Activated CD4-positive, alpha-beta T cell treated with anti-CD3 and anti-CD28 coated beads, Interleukin-2, amount 50 U/mL, for 4 hours (primary cell): ENCODE measurements around the gene ETFRF1.
A peak's percentile ranks its signal among the peaks of the same experiment; 100 is the strongest.

Source experiments
- DNase-seq, 2 experiments: peaks; one replicate each; pipeline ENCODE4 v3.0.0-alpha.2; 2020

Gene ETFRF1

DNA sequence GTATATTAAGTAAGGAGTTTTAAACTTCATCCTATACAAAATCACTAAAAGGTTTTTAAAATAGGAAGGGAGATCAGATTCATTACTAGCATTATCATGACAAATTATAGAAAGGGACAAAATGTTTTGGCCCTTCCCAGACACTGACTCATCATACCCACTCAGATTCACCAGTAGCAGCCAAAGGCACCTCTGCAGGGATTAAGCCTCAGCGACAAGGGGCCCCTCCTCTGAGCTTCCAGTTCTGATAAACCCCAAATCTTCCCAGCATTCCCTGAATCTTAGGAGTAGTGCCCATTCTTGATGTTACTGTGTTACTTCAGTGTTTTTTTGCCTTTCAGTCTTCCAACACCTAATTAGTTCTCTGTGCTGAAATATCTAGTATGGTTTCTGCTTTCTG lies 41.2 kb downstream of the ETFRF1 start:
- no peak for DNase-seq

DNA sequence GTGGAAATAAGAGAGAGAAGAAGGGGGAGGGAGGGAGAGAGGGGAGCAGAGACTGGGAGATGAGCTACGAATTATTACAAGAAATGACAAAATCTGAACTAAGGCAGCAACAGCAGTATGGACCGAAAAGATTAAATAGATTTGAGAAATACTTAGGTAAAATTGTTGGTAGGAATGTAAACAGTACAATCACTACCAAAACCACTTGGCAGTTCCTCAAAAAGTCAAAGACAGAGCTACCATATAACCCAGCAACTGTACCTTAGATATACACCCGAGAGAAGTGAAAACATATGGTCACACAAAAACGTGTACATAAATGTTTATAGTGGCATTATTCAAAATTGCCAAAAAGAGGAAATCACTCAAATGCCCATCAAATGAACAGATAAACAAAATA lies 41.6 kb downstream of the ETFRF1 start:
- DNase-seq = no peak

DNA sequence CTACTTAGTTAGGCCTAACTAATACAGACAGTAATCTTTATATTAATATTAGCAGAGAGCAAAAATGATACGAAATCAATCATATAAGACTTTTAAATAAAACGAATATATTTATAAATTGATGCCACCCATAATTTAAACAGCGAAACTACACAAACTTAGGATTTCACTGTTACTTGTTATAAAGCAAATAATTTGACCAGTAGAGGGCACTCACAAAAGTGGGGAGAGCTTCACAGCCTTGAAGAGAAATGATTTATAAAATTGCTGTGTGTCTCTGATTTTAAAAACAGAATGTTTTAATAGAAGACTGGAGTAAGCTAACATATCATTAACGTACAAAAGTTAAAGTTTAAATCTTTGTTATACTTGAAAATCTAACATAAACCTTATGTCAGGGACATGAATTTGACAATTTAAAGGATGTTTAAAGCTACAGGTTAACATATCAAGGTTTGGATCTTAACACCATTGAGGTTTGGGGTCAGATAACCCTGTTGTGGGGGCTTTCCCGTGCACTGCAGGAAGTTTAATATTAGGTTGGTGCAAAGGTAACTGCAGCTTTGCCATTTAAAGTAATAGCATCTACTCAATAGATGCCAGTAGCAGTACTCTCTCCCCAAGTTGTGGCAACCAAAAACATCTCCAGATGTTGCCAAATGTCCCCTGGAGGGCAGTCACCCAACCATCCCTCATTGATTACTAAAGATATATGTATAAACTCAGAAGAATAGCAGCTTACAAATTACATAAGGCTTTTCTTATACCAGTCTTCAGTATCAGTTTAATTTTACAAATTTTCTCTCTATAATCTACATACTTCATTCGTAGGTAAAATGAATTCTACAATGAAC lies 46.4 kb downstream of the ETFRF1 start:
- no peak for DNase-seq

DNA sequence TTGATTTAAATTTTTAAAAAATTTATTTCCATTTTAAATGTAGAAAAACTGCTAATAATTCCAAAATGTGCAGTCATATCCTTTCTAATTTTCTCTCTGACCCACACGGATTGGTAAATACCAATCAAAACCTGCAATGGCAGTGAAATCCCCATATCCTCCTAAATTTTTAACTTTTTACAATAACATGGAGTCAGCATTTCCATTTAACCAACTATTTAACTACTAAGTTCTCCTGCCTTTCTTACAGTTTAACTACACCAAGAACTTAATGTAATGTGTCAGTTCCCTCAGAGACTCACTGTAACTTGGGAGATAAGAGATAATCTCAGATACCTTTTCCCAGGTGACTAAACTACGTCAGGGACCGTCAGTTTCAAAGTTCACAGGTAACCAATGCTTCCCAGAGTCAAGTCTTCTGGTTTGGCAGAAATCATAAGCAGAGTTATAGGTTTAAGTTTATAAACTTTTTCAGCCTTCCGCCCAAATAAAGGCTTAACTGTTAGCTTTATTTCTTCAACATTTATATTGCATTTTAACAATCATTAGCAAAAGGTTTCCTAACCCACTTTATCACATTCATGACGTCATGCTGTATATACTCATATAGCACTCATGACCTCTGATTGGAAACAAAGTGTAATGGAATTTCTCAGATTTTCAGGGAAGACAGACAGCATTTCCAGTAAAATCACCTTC lies 48.1 kb downstream of the ETFRF1 start:
- DNase-seq = no peak

DNA sequence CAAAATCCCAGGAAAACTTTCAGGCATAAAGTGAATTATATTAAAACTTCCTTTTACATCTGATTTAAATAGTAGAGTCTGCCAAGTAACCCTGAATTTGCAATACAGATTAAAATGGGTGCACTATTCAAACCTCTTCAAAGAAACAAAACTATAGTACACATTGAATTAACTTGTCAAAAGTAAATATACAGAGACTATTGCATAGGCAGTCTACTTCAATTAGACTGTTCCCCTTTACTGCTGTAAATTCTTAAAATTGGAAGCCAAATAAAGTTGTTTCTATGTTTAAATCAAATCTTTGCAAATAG lies 48.6 kb downstream of the ETFRF1 start:
- no peak for DNase-seq

DNA sequence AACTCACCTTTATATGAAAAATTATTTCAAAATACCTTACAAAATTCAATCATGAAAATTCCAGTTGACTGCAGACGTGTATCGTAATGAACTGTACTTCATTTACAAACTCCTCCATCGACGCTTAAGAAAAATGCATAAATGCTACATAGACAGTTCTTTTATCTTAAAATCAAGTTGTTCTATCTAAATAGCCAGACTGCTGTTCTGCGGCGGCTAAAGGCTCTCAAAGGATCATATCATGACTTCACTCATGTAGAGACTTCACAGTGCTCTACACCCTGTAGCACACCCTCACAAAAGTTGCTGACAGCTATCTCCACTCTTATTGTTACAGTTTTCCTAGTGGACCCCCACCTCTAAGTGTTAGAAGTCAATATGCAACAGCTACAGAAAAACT lies 50.5 kb downstream of the ETFRF1 start:
- DNase-seq = no peak

DNA sequence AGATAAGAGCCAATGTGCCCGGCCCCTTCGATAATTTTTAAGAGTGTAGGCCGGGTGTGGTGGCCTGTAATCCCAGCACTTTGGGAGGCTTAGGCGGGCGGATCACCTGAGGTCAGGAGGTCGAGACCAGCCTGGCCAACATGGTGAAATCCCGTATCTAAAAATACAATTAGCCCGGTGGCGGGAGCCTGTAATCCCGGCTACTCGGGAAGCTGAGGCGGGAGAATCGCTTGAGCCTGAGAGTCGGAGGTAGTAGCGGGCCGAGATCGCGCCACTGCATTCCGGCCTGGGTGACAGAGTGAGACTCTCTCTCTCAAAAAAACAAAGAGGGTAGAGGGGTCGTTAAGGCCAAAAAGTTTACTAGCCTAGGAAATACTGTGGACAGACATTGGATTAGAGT lies 53.1 kb downstream of the ETFRF1 start:
- DNase-seq = no peak

DNA sequence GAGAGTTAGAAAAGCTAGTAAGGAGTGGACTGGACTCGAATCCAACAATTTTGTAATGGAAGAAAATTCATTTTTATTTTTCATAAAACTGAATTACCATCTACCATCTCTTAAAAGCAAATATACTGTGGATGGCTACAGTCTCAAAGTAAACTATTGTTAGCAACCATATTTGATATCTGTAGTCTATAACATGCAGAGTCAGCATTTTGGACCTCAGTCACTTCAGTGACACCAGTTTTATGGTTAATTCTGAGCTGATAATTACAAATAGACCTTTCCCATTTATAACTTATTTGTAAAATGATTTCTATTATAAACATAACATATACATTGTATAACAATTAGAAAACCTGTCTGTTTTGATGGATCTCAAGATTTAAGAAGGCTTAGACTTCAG lies 53.7 kb downstream of the ETFRF1 start:
- DNase-seq = no peak

DNA sequence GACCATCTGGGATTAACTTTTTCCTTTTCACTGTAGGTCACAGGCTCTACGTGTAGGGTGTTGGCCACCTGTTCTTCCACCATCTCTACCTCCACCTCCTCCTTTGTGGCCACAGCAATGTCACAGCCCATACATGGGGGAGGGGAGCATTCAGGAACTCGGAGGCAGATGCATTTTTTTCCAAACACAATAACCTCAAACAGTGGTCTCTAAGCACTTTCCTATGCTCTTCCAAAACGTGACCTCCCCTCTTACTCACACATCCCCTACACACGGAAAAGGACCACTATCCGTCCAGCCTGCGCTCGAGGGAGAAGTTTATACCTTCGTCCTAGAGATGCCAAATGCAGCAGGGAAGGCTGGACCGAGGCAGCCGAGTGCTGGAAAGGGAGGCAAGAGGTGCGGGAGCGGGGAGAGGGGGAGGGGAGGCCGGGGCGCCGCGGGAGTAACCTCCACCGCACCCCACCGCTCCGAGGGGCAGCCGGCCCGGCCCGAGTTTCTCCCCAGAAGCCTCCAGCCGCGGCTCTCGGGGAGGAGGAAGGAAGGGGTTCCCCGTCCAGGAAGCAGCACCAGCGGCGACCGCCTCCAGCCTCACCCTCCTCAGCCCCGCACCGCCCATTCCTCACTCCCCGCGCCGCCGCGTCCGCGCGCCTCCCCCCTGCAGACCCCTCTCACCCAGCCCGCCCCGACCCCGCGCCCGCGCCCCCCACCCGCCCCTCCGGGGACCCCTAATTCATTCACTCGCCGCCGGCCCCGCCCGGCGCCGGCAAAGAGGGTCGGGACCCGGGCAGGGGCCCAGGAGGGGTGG lies 55.1 kb downstream of the ETFRF1 start:
- peak; percentile 18 to 33 for DNase-seq

DNA sequence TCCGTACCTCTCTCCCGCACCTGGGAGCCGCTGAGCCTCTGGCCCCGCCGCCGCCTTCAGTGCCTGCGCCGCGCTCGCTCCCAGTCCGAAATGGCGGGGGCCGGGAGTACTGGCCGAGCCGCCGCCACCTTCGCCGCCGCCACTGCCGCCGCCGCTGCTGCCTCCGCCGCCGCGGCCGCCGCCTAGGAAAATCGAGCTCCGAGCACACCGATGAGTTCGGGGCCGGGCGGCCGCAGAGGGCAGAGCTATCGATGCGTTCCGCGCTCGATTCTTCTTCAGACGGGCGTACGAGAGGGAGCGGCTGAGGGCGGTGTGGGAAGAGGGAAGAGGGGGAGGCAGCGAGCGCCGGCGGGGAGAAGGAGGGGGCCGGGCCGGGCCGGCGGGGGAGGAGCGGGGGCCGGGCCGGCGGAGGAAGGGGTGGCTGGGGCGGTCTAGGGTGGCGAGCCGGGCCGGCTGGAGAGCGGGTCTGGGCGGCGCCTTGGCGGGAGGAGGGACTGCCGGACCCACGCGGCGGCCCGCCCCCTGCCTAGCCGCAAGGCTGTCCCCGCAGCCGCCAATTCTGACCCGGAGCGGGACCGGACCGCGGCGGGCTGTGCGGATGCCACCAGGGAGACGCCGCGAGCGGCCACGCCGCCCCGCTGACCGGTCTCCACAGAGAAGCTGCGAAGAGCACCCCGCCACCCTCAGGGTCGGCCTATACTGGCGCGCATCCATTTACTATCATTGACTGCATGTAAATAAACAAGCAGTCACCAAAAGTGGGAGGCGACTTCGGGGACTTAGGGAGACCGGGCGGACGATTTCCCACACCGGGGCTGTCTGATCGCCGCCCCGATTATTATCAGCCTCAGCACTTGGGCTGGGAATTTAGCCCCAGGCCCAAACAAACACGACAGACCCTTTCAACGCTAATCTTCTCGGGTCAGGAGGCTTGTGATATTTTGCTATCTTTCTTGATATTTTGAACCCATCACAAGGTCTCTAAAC lies 56.0 kb downstream of the ETFRF1 start, which contains the start of gene KRAS:
TSS of gene KRAS (minus strand) at position 186 of the 987 bp plus-strand sequence.
- peak; percentile 90 for DNase-seq

DNA sequence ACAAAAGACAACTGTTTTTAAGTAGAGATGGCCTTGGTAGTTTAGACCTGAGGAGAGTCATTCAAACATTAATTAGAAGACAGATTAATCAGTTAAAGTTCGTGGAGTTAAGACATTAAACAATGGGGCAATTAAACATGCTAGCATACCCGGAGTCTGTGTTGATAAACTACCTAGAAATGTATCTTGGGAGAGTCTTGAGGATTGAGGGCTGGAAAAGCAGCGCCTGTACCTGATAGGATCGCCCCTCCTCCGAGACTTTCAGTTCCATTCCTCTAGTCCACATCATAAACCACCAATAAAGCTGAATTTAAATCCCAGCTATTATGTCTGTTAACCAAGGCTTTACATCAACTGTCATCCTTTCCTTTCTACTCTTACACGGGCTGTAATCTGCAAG lies 56.7 kb downstream of the ETFRF1 start:
- no peak for DNase-seq

DNA sequence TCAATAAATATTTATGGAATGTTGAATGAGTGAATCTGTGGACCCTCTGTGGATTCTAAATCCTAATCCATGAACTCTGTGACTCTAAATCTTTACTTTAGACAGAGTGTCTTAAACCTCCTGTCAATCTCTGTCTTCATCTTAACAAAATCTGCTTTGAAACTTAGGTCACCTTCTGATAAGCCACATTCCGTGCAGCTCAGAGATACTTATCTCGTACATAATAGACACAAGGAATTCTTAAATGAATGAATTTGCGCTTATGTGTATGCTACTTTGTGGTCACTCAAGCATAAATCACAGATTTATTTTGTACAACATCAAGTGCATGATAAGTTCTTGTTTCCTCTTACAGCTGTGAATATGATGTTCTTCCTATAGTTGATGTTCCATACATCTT lies 57.9 kb downstream of the ETFRF1 start:
- DNase-seq = no peak

DNA sequence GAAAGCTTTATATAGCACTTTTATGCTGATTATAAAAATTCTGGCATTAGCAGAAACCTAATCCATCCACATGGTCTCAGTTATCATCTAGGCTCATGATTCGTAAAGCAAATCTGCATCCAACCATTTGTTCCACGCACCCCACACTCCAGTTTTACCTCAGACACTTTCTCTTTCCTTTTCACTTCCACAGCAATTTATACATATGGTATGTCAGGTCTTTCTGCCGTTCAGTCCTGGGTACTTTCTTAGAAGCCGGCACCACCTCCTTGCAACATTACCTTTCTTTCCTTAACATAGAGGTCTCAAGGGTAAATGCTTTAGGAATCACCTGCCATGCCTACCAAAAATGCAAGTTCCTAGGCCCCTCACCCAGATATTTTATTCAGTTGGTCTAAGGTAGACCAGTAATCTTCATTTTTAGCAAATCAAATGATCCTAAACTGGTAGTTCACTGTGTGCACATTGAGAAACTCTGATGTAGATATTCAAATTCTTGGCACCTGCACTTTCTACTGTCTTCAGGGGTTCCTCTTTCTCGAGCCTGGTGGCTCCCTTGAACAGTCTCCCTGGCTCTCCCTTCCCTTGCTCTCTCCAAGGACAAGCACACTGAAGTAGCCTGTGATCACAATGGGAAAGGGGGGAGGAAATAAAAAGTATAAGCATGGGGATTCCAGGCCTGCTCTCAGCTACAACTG lies 58.5 kb downstream of the ETFRF1 start:
- no peak for DNase-seq

DNA sequence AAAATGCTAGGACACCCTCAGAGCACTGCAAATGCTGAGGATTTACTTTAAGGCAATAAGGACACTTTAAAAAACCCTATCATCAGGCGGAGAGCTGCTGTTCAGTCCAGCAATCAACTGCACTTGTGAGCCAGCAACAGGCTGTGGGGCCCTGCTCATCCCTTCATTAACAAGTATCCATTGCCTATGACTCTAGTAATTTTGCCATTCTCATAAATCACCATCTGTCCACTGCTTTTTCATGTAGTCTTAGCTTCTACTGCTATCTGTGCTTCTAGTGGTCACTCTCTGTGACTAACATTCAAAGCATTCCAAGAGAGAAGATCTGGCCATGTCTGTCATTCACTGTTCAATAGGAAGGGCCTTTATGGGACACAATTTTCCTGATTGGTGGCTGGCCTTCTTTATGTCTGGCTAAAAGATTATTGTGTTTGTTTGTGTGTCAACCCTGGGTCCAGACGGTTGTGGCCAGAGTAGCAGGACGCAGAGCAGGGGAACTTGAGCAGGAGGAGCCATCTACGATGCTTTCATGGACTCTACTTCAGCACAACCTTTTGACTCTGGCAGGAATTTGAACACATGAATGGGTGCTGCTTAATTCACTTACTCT lies 59.3 kb downstream of the ETFRF1 start:
- no peak for DNase-seq
